GM19395 (cell line): ENCODE results near the gene ATL2.

Source experiments
- ATAC-seq: cut with Tn5 transposase; IDR thresholded peaks from one replicate; pipeline ENCODE4 v1.9.1; 2021; ENCODE audit warnings: mild to moderate bottlenecking, moderate library complexity; ENCODE audit not compliant: unreplicated experiment

The ATL2 gene

GRCh38 chr2:38255211-38255610 lies 121.9 kb downstream of the ATL2 start:
- no peak for ATAC-seq

- no peak for ATAC-seq
These were observed 122.3 kb downstream of the ATL2 start for GRCh38 chr2:38254796-38255195.

- no peak for ATAC-seq
These were observed 125.1 kb downstream of the ATL2 start for GRCh38 chr2:38251940-38252339.

- ATAC-seq, result no peak
These were observed 128.4 kb downstream of the ATL2 start for GRCh38 chr2:38248707-38249106.

GRCh38 chr2:38248255-38248654 lies 128.8 kb downstream of the ATL2 start:
- ATAC-seq, result no peak

GRCh38 chr2:38246105-38246504 lies 131.0 kb downstream of the ATL2 start:
- ATAC-seq, result no peak

- no peak for ATAC-seq
These were observed 131.9 kb downstream of the ATL2 start for GRCh38 chr2:38245114-38245641.

- no peak for ATAC-seq
These were observed 132.8 kb downstream of the ATL2 start for GRCh38 chr2:38244301-38244700.
